HepG2 (cell line): Measurements from ENCODE around the gene SOX5. TPM values are rescaled to one million over a fixed set of nuclear protein-coding genes. Genes with fewer than 3 reads are reported as not detected.

ENCODE experiments used
- ATAC-seq: fragments of 200-7000 bp; cut with Tn5 transposase; 3 replicates; pipeline ENCODE4 v1.9.1; 2020; ENCODE audit warnings: mild to moderate bottlenecking, moderate library complexity
- BruUV-seq: library from RNA; stranded (reverse); fragments of 400-500 nt; replicated peaks from 2 replicates; lab custom pipeline; 2021; lab: Mats Ljungman, UMichigan
- CTCF ChIA-PET: fragments of 300-600 bp; formaldehyde crosslinking; extraction: SDS; loops from one replicate; lab custom pipeline; 2021; ENCODE audit warnings: low total read pairs, inconsistent platforms, low intra/inter-chr PET ratio; lab: Yijun Ruan, JAX
- POLR2A ChIA-PET: fragments of 350-600 bp; sonication (Branson Sonifier 250); formaldehyde crosslinking; loops from one replicate; lab custom pipeline; 2020; ENCODE audit warnings: antibody characterized with exemption, inconsistent platforms; lab: Yijun Ruan, JAX
- DNase-seq: peaks from one replicate; pipeline ENCODE4 v3.0.0-alpha.2; 2015; ENCODE audit warnings: low spot score
- FAIRE-seq: peaks from 3 replicates; lab custom pipeline; 2011; peaks lifted over from hg19 to GRCh38; lab: Jason Lieb, UNC
- H2AFZ ChIP-seq: one replicate; pipeline ENCODE4 v1.6.1; 2011; ENCODE audit warnings: low read length, inconsistent platforms
- H3K27ac ChIP-seq: fragments of 300-600 bp; 3 replicates; pipeline ENCODE4 v1.8.0; 2011; ENCODE audit warnings: mixed run types, mild to moderate bottlenecking, mixed read lengths, low read length, inconsistent platforms; ENCODE audit not compliant: insufficient read depth; ENCODE audit errors: extremely low read length
- H3K27me3 ChIP-seq, 2 experiments: fragments of 200-600 bp in 1 of 2; 2 replicates in 1 of 2; 3 replicates in 1 of 2; pipeline versions ENCODE4 v1.6.0 to v1.8.0; 2011; ENCODE audit warnings: low read length in 2 of 2, mild to moderate bottlenecking in 2 of 2, moderate library complexity in 2 of 2, inconsistent platforms in 1 of 2; ENCODE audit not compliant: insufficient read depth in 2 of 2, control insufficient read depth in 1 of 2
- H3K36me3 ChIP-seq, 2 experiments: fragments of 200-600 bp in 1 of 2; replicated peaks in 1 of 2; 2 replicates in 1 of 2; 3 replicates in 1 of 2; pipeline versions ENCODE4 v1.5.1 to v1.8.0; 2011; ENCODE audit warnings: low read length in 2 of 2, inconsistent platforms in 1 of 2; ENCODE audit not compliant: insufficient read depth in 2 of 2, control insufficient read depth in 1 of 2
- H3K4me1 ChIP-seq: 2 replicates; pipeline ENCODE4 v1.5.1; 2012; ENCODE audit warnings: low read length, inconsistent platforms; ENCODE audit not compliant: insufficient read depth
- H3K4me2 ChIP-seq: 2 replicates; pipeline ENCODE4 v1.6.0; 2011; ENCODE audit warnings: low read depth, low read length, inconsistent platforms
- H3K4me3 ChIP-seq, 3 experiments: fragments of 200-600 bp in 1 of 3; sonication (generic), shearing (Covaris generic) in 1 of 3; replicated peaks in 1 of 3; 2 replicates each; pipeline ENCODE4 v1.5.1; 2011 to 2016; ENCODE audit warnings: low read length in 3 of 3, inconsistent platforms in 2 of 3, low read depth in 2 of 3, mild to moderate bottlenecking in 2 of 3, control low read depth in 1 of 3, mixed read lengths in 1 of 3; ENCODE audit not compliant: insufficient read depth in 1 of 3
- H3K79me2 ChIP-seq: one replicate; pipeline ENCODE4 v1.6.1; 2011; ENCODE audit warnings: low read length, inconsistent platforms; ENCODE audit not compliant: insufficient read depth
- H3K9ac ChIP-seq: 2 replicates; pipeline ENCODE4 v1.6.0; 2011; ENCODE audit warnings: mild to moderate bottlenecking, low read depth, low read length, inconsistent platforms; ENCODE audit not compliant: insufficient read depth
- H3K9me3 ChIP-seq: 2 replicates; pipeline ENCODE4 v1.5.1; 2012; ENCODE audit warnings: mild to moderate bottlenecking, low read length
- H4K20me1 ChIP-seq: 2 replicates; pipeline ENCODE4 v1.6.0; 2011; ENCODE audit warnings: inconsistent platforms, mild to moderate bottlenecking, low read length, moderate library complexity; ENCODE audit not compliant: insufficient read depth
- CEBPG ChIP-seq: IDR thresholded peaks from 2 replicates; pipeline ENCODE4 v1.6.1; 2016
- CREBL2 ChIP-seq: sonication (generic); formaldehyde crosslinking; IDR thresholded peaks from 2 replicates; pipeline ENCODE4 v1.8.1; 2023; ENCODE audit warnings: missing genetic modification reagents, mild to moderate bottlenecking, borderline replicate concordance
- ETV5 ChIP-seq: IDR thresholded peaks from 2 replicates; pipeline ENCODE4 v1.6.1; 2018; ENCODE audit warnings: missing biosample characterization, missing genetic modification reagents, inconsistent platforms, borderline replicate concordance
- FIP1L1 ChIP-seq: fragments of 200-400 bp; formaldehyde crosslinking; IDR thresholded peaks from 2 replicates; pipeline ENCODE4 v1.6.1; 2018; ENCODE audit warnings: low read depth, mild to moderate bottlenecking, low read length, moderate library complexity, borderline replicate concordance; ENCODE audit not compliant: insufficient read depth
- KAT7 ChIP-seq: IDR thresholded peaks from 2 replicates; pipeline ENCODE4 v1.6.1; 2018; ENCODE audit warnings: borderline replicate concordance, missing compliant biosample characterization
- SP4 ChIP-seq: sonication (generic); formaldehyde crosslinking; IDR thresholded peaks from 2 replicates; pipeline ENCODE4 v1.8.1; 2023; ENCODE audit warnings: mild to moderate bottlenecking, missing genetic modification reagents
- TIGD3 ChIP-seq: sonication (generic); formaldehyde crosslinking; IDR thresholded peaks from 2 replicates; pipeline ENCODE4 v1.5.1; 2020; ENCODE audit warnings: mild to moderate bottlenecking, missing genetic modification reagents, borderline replicate concordance
- WIZ ChIP-seq: sonication (generic); formaldehyde crosslinking; IDR thresholded peaks from 2 replicates; pipeline ENCODE4 v1.5.1; 2020; ENCODE audit warnings: mild to moderate bottlenecking, missing genetic modification reagents
- ZBTB10 ChIP-seq: sonication (generic); formaldehyde crosslinking; IDR thresholded peaks from 2 replicates; pipeline ENCODE4 v1.4.0; 2020; ENCODE audit warnings: missing genetic modification reagents, borderline replicate concordance
- ZGPAT ChIP-seq: IDR thresholded peaks from 2 replicates; pipeline ENCODE4 v1.6.1; 2016; ENCODE audit warnings: mild to moderate bottlenecking
- ZMAT3 ChIP-seq: sonication (generic); formaldehyde crosslinking; conservative IDR thresholded peaks from 2 replicates; pipeline ENCODE4 v1.7.0; 2021; ENCODE audit warnings: missing genetic modification reagents
- ZNF263 ChIP-seq: sonication (generic); formaldehyde crosslinking; IDR thresholded peaks from 2 replicates; pipeline ENCODE4 v1.4.0; 2020; ENCODE audit warnings: missing genetic modification reagents
- ZNF574 ChIP-seq: sonication (generic); formaldehyde crosslinking; IDR thresholded peaks from 2 replicates; pipeline ENCODE4 v1.4.0; 2020; ENCODE audit warnings: missing genetic modification reagents
- ZNF589 ChIP-seq: sonication (generic); formaldehyde crosslinking; conservative IDR thresholded peaks from 2 replicates; pipeline ENCODE4 v1.8.0; 2022; ENCODE audit warnings: mild to moderate bottlenecking, moderate library complexity, missing genetic modification reagents
- ZNF784 ChIP-seq: sonication (generic); formaldehyde crosslinking; IDR thresholded peaks from 2 replicates; pipeline ENCODE4 v1.5.1; 2020; ENCODE audit warnings: missing genetic modification reagents, mild to moderate bottlenecking, borderline replicate concordance
- ZNF792 ChIP-seq: IDR thresholded peaks from 2 replicates; pipeline ENCODE4 v1.6.1; 2016
- WGBS: methylation state at CpG from one replicate; pipeline ENCODE4 v1.1.6; 2017; ENCODE audit warnings: low lambda C conversion rate; 5-methylcytosine and 5-hydroxymethylcytosine counted together
- in situ Hi-C: cut with HindIII; loops from 2 replicates; pipeline ENCODE4 v1.10.0; 2017; ENCODE audit warnings: low pct_unique_long_range_greater_than_20kb; ENCODE audit not compliant: extremely low pct_ligation_motif_present
- intact Hi-C: fragments of 100-400 bp; cut with micrococcal nuclease; formaldehyde crosslinking; loops from one replicate; pipeline ENCODE4 v1.10.0; 2022; ENCODE audit not compliant: unreplicated experiment
- polyA plus RNA-seq, 8 experiments: library from polyadenylated mRNA; depleted of rRNA in 3 of 8; stranded (reverse) in 7 of 8; unstranded in 1 of 8; fragments of >200 nt; fragmentation: Illumina TruSeq in 4 of 8; extraction: Trizol in 4 of 8; gene quantifications; 2 replicates each; pipeline versions ENCODE4 v1.2.1 to v1.2.3, GENCODE V29; 2011 to 2016; ENCODE audit warnings: low read depth in 4 of 8, missing spikeins in 1 of 8, mixed read lengths in 1 of 8; ENCODE audit not compliant: insufficient read depth in 1 of 8
- total RNA-seq, 5 experiments: library from RNA; depleted of rRNA; stranded (reverse); fragments of >200 nt; fragmentation: Illumina TruSeq; extraction: Trizol; gene quantifications; 2 replicates each; pipeline ENCODE4 v1.2.3, GENCODE V29; 2016; ENCODE audit warnings: low read depth in 1 of 5

SOX5 gene
- total and polyA plus RNA-seq, 2 of the 13 experiments (the other 11 are each of a cell fraction or from before 2014, with no cell fraction given) = 18.5 to 76.4 TPM

GRCh38 chr12:23959826-23960225 lies 10.4 kb upstream of the SOX5 start:
- Histone ChIP-seq H4K20me1 (no peaks in the 10 kb centered on the region), H3K36me3 (no peaks in the 10 kb centered on the region), H3K27me3 (no peaks in the 10 kb centered on the region), H3K79me2 (peaks cover 2% of the 10 kb centered on the region), H3K9ac (no peak overlapping the region), H2AFZ (no peak overlapping the region), H3K9me3 (no peaks in the 10 kb centered on the region), H3K4me3 (no peak overlapping the region), H3K4me2 (no peak overlapping the region), H3K27ac (no peak overlapping the region), H3K4me1 (peaks cover 8% of the 10 kb centered on the region; the same call in 1 of the 2 replicates)
- in situ Hi-C loops = no loop called here
- no peak for DNase-seq
- ChIA-PET CTCF (no interaction called here), POLR2A (no interaction called here)
- WGBS = 97% methylated on average over 1 of the region's 1 CpG
- peak; percentile 70 for ATAC-seq
- no TSS peak for BruUV-seq
- intact Hi-C loops = no loop called here
- FAIRE-seq = no peak
- TF ChIP-seq FIP1L1 = no peak
- TF ChIP-seq WIZ = no peak
- TF ChIP-seq CEBPG = no peak
- TF ChIP-seq ZNF574 (CRISPR knock-in tag) = no peak
- TF ChIP-seq ZNF792 = no peak
- TF ChIP-seq ZBTB10 (CRISPR knock-in tag) = no peak
- TF ChIP-seq ZMAT3 (CRISPR knock-in tag) = no peak
- TF ChIP-seq TIGD3 = no peak
- TF ChIP-seq ZNF784 (CRISPR knock-in tag) = no peak
- no peak for TF ChIP-seq ZGPAT (CRISPR knock-in tag)
- no peak for TF ChIP-seq ZNF589 (CRISPR knock-in tag)
- no peak for TF ChIP-seq ETV5 (CRISPR knock-in tag)
- no peak for TF ChIP-seq KAT7 (CRISPR knock-in tag)
- TF ChIP-seq CREBL2 (CRISPR knock-in tag) = no peak
- TF ChIP-seq SP4 (CRISPR knock-in tag) = no peak
- TF ChIP-seq ZNF263 (CRISPR knock-in tag) = no peak
